Mesothelial cell of epicardium (in vitro differentiated cells): Measurements from ENCODE around the gene TRPC3. TPM values are rescaled to one million over a fixed set of nuclear protein-coding genes. Genes with fewer than 3 reads are reported as not detected.

Experiments
- DNase-seq, 2 experiments: peaks; one replicate each; pipeline ENCODE4 v3.0.0; 2021; ENCODE audit warnings: low spot score in 2 of 2; ENCODE audit not compliant: unreplicated experiment in 2 of 2
- H3K27ac Mint-ChIP-seq: 2 replicates; pipeline ENCODE4 v1.8.0; 2021; ENCODE audit warnings: mixed read lengths
- H3K27me3 Mint-ChIP-seq: 2 replicates; pipeline ENCODE4 v1.8.0; 2021; ENCODE audit warnings: low read depth, mixed read lengths
- H3K36me3 Mint-ChIP-seq: 2 replicates; pipeline ENCODE4 v1.8.0; 2021; ENCODE audit warnings: mixed read lengths
- H3K4me1 Mint-ChIP-seq: 2 replicates; pipeline ENCODE4 v1.8.0; 2021; ENCODE audit warnings: mixed read lengths
- H3K4me3 Mint-ChIP-seq: 2 replicates; pipeline ENCODE4 v1.8.0; 2021; ENCODE audit warnings: mild to moderate bottlenecking, moderate library complexity, mixed read lengths
- H3K9me3 Mint-ChIP-seq: 2 replicates; pipeline ENCODE4 v1.8.0; 2021; ENCODE audit warnings: mixed read lengths
- total RNA-seq: library from RNA; stranded (reverse); gene quantifications from 3 replicates; pipeline ENCODE4 v1.2.1, GENCODE V29; 2021
- TF ChIP-seq, protein P1 (sequence below): fragments of 200-600 bp; sonication (generic); IDR thresholded peaks from one replicate; pipeline ENCODE4 v1.5.0; 2021; ENCODE audit warnings: antibody characterized with exemption; ENCODE audit not compliant: unreplicated experiment

The TRPC3 gene
- total RNA-seq, 1 donor from 2014 or later: 0.29 TPM

DNA sequence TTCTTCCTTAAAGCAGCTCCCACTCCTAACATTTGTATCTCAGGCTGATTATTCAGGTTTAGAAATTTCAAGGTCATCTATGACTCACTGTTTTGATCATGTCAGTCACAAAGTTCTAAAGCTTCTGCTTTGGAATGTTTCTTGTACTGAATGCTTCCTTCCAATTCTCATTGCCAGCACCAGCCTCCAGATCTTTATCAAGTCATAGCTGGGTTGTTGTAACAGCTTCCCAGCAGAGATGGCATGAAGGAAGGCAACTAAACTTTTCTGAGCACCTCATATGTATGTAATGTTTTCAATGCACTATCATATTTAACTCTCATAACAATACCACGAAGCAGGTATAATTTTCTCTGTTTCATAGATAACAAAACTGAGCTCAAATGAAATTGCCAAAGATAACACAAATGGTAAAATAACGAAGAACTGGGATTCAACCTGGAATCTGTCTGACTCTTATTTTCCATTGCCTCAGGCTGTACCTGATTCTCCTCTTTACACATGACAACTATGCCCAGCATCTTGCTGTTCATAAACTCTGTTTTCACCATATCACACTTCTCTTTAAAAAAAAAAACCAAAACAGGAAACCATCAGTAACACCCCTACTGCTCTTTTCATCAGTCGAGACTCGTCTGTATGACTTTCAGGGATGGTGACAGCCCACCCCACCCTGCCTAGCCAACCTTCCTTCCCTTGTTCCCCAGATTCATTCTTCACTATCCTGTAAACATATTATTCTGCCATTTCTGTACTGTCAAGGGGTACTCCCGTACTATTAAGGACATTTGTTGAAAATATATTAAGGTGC, 13.4 kb downstream of the TRPC3 start:
- H3K27ac Mint-ChIP-seq: no peak overlapping the region
- no peaks in the 10 kb centered on the region for H3K36me3 Mint-ChIP-seq
- no peak for DNase-seq
- no peak overlapping the region for H3K4me3 Mint-ChIP-seq
- peaks cover 38% of the 10 kb centered on the region for H3K27me3 Mint-ChIP-seq
- TF ChIP-seq, protein P1, sequence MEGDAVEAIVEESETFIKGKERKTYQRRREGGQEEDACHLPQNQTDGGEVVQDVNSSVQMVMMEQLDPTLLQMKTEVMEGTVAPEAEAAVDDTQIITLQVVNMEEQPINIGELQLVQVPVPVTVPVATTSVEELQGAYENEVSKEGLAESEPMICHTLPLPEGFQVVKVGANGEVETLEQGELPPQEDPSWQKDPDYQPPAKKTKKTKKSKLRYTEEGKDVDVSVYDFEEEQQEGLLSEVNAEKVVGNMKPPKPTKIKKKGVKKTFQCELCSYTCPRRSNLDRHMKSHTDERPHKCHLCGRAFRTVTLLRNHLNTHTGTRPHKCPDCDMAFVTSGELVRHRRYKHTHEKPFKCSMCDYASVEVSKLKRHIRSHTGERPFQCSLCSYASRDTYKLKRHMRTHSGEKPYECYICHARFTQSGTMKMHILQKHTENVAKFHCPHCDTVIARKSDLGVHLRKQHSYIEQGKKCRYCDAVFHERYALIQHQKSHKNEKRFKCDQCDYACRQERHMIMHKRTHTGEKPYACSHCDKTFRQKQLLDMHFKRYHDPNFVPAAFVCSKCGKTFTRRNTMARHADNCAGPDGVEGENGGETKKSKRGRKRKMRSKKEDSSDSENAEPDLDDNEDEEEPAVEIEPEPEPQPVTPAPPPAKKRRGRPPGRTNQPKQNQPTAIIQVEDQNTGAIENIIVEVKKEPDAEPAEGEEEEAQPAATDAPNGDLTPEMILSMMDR: no peak
- H3K4me1 Mint-ChIP-seq: peaks cover 2% of the 10 kb centered on the region
- H3K9me3 Mint-ChIP-seq: no peaks in the 10 kb centered on the region

GRCh38 chr4:121936101-121936500, 15.8 kb downstream of the TRPC3 start:
- TF ChIP-seq, protein P1: no peak
- DNase-seq: no peak
- H3K27ac Mint-ChIP-seq: no peak overlapping the region
- peaks cover 2% of the 10 kb centered on the region for H3K4me1 Mint-ChIP-seq
- no peaks in the 10 kb centered on the region for H3K9me3 Mint-ChIP-seq
- H3K4me3 Mint-ChIP-seq: no peak overlapping the region
- peaks cover 28% of the 10 kb centered on the region for H3K27me3 Mint-ChIP-seq
- no peaks in the 10 kb centered on the region for H3K36me3 Mint-ChIP-seq

GRCh38 chr4:121934635-121935034, 17.2 kb downstream of the TRPC3 start:
- Mint-ChIP-seq H3K27ac (no peak overlapping the region), H3K4me1 (peaks cover 2% of the 10 kb centered on the region), H3K36me3 (no peaks in the 10 kb centered on the region), H3K9me3 (no peaks in the 10 kb centered on the region), H3K27me3 (peaks cover 19% of the 10 kb centered on the region), H3K4me3 (no peak overlapping the region)
- TF ChIP-seq, protein P1: no peak
- no peak for DNase-seq

DNA sequence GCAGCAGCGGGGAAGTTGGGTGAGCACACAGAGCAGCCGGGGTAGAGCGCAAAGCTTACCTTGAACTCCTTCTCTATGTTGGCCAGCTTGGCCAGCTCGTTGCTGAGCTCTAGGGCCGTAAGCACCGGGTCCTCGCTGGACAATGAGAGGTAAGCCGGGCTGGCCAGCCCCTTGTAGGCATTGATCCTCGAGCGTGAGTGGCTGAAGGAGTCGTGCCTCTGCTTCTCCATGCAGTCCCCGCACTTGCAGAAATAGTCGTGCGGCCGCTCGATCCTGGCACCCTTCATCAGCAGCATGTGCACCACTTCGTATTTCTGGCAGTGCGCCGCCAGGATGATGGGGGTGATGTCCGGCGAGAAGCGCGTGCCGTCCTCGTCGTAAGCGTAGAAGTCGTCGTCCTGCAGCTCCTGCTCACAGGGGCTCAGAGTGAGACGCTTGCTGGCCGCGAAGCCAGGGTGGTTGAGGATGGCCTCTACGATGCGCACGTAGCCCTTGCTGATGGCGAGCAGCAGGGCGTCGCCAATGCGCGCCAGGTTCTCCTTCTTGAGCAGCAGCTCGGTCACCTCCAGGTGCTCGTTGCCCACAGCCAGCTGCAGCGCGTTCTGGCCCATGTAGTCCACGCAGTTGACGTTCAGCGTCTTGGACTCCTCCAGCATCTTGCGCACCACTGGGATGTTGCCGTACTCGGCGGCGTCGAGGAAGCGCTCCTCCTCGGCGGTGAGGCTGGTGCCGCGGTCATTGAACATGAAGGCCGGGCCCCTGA, 19.5 kb downstream of the TRPC3 start:
- H3K27ac Mint-ChIP-seq: no peak overlapping the region

GRCh38 chr4:121930304-121930703, 21.6 kb downstream of the TRPC3 start:
- DNase-seq: no peak
- peaks cover 2% of the 10 kb centered on the region for H3K4me1 Mint-ChIP-seq
- no peaks in the 10 kb centered on the region for H3K9me3 Mint-ChIP-seq
- H3K4me3 Mint-ChIP-seq: no peak overlapping the region
- no peaks in the 10 kb centered on the region for H3K36me3 Mint-ChIP-seq
- peaks cover 22% of the 10 kb centered on the region for H3K27me3 Mint-ChIP-seq
- TF ChIP-seq, protein P1: no peak
- no peak overlapping the region for H3K27ac Mint-ChIP-seq

More for the DNA sequence above, 19.5 kb downstream of the TRPC3 start:
- no peaks in the 10 kb centered on the region for H3K36me3 Mint-ChIP-seq
- TF ChIP-seq, protein P1: no peak
- peaks cover 22% of the 10 kb centered on the region for H3K27me3 Mint-ChIP-seq
- H3K4me1 Mint-ChIP-seq: no peaks in the 10 kb centered on the region
- H3K4me3 Mint-ChIP-seq: no peak overlapping the region
- no peaks in the 10 kb centered on the region for H3K9me3 Mint-ChIP-seq
- DNase-seq: no peak
